Endometrium (tissue), 2 donors: ENCODE data around the gene RRAGD.
A peak's percentile ranks its signal among the peaks of the same experiment; 100 is the strongest.

Experiments used
- FAIRE-seq: peaks from 2 replicates; lab custom pipeline; 2012; peaks lifted over from hg19 to GRCh38; lab: Jason Lieb, UNC
- donor health status: control.
- donor health status: control.

The RRAGD gene

DNA sequence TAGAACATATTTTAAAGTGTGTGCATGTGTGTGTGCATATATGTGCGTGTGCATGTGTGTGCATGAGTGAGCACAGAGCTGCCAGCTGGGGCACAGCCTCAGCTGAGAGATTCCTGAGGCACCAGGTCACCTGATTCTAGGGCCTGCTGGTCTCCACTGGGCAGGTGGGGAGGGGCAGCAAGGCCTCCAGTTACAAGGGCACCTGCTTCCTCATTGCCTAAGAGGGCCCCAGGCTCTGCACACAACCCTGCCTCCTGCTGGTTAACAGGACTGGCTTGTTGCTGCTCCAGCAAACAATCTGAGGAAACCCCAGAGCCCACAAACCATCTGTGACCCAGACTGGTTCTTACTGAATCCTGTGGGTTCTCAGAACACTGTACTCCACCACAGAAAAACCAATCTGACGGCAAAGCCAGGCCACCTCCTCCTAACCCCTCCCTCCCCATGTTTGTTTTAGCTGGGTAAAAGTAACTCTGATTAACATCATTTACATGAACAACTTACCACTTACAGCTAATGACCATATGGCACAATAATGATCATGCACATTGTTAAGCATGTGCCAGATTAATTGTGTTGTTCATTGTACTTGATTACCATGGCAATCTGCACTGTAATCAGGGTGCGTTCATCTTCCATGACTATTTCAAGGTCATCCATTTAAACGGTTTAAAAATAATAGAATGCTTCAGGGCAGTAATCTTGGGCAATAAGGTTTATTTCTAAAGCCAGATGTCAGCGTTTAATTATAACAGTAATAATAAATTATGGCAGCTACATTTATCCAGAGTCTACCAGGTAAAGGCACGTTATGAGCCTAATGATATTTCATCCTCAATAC is 36.4 kb downstream of the RRAGD start:
- no peak for FAIRE-seq

DNA sequence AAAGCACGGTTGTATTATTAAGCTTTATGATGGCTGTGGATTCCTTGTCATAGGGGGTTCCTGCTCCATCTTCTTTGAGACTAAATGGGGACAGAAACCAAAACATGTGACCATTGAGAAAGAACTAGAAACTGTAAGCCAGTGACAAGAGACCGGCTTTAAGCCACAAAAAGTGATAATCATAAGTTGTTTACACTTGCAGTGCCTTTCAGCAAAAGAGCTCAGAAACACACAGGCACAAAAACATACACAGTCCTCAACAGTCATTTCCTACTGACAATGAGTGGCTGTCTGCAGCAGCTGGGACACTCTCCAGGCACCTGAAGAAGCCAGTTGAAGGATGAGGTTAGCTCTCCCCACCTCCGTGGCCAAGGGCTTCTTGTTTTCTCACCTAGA is 39.6 kb downstream of the RRAGD start:
- FAIRE-seq = no peak

DNA sequence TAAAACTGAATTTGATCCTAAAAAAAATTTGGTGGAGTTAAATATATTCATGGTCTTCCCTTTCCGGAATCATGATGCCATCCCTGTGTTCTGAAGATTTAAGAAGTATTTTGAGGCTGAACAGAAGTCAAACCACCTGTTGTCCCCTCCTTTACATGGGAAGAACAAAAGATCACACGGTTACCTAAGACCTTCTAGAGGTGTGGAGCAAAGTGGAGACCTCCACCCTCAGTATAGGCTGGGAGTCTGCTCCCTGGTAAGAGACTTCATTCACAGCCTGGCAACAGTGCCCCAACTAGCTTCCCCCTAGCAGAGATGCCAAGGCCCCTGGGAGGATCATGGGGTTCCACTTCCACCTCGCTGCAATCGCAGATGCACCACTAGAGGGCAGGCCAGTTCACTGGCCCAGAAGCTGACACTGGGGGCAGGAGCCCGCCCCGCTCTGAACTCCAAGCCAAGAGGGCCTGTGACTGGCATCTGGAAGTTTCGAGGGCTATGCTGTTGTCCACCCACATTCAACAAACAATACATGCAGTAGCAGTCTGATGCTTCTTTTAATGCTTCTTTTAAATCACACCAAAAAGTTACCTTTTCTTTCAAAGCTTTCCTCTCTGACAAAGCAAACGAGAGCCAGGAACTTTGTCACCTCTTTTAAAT is 40.1 kb downstream of the RRAGD start:
- no peak for FAIRE-seq

DNA sequence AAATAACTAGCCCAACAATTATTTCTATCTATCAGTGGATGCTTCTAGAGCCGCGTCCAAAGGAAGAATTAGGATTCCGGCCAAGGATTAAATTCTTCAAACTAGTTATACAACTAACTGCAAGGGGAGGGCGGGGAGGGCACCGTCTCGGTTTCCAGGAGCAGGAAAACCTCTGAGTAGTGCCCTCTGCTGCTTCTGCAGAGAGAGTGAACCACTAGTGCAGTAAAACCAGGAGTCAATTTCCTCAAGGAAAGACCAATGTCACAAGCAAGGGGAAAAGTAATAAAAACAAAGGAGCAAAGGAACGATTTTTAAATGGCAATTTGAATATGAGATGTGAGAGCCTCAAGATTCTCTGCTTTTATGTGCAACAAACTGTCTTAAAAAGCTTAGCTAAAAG is 43.1 kb downstream of the RRAGD start:
- FAIRE-seq = no peak

DNA sequence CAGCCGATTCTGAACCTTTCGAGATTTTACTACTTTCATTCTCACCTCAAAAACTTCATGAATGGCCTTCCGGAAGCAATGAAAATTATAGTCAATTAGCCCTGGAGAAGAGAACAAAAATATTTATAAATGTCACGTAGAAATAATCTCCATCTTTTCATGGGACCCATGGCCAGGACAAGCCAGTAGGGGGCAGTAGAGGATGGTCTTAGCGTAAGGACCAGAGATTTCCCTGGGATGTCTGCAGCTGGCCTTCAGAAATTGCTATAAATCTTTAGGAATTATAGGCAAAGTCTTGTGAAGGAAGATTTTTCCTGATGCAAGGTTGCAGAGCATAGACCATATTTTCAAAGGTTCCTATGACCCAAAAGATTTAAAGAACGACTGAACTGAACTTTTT is 44.0 kb downstream of the RRAGD start:
- peak; percentile 26 for FAIRE-seq

DNA sequence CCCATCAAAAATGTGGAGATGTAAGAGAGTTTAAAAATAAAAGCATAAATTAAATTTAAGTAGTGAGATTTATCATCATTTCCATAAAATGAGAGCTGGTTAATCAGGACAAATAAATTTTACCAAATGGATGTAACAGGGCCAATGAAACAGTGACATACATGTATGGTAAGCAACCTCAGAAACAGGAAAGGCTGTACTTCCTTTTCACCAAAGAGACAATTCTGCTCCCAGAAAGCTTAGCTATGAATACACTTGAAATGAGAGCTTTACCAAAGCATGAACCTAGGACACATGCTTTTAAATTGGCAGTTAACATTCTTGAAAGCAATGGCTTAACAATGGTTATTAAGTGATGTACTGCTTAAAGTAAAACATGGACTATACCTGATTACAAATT is 47.5 kb downstream of the RRAGD start:
- no peak for FAIRE-seq

DNA sequence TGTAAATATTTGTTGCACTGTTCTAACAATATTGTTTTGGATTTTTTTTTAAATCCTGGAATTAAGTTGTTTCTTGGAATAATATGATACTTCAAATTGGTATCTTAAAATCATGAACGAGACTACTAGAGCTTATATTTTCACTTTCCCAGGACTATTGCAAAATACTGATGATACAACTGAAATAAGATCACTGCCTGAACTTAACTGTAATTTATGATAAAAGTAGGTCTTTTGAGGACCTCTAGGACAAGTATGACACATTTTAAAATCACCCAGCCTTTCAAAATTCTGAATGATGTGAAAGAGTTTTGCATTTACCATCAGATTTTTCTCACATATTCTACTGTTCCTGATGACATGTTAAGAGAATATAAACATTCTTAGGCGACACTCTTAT is 50.9 kb downstream of the RRAGD start:
- FAIRE-seq = no peak

DNA sequence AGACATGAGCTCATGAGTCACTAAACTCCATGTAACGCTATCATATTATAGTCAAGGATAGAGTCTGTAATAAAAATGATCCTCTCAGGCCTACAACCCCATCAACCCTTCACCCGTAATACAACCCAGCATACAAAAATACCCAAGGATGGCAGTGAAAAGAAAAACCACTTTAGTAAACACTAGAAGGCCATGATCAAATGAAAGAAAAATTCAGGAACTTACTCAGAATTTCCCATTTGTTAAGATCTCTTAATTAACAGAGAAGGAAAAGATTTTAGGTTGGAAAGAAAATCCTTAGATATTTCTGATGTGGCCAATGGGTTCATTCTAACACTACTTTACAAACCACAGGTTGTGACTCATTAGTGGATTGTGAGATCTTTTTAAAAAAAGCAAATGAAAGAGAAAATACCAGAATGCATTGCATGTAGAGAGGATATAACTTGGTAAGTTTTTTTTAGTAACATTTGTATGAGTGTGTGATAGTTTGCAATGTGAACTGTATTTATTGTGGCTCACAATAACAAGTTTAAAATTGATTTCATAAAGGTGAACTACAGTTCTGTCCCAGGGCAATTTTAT is 51.6 kb downstream of the RRAGD start:
- no peak for FAIRE-seq

DNA sequence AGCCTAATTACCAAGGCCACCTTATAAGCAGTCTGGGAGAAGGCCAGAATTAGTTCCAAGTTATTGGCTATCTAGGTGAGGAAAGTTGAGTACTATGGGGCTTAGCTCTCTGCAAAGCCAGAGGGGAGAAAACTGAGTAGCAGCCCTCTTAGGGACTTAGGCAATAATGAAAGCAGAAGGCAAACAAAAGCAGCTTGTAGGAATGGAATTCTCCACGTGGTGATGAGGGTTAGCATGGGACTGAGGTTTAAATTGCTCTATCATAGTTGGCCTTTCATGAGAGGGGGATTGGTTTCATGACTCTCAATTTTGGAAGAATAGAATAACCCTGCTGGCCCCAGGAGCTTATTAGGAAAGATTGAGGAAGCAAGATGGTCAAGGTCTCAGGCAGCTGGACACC is 52.5 kb downstream of the RRAGD start:
- no peak for FAIRE-seq

DNA sequence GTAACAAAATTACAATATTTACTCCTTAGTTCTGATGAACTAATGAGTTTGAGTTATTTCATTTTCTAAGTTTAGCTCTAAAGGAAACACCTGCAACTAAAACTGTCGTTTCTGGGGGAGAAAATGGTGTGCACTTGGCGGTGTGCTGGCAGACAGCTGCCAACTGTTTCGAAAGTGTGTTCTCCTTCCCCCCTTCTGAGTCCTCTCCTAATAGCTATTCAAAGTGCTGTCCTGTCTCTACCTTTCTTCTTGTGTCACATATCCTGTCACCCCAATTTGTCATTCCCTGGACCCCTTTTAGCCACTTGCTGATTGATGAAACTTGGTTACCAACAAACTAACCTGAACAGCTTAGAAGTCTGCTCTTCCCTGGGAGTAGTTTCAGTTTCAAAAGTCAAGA is 54.7 kb downstream of the RRAGD start:
- no peak for FAIRE-seq

DNA sequence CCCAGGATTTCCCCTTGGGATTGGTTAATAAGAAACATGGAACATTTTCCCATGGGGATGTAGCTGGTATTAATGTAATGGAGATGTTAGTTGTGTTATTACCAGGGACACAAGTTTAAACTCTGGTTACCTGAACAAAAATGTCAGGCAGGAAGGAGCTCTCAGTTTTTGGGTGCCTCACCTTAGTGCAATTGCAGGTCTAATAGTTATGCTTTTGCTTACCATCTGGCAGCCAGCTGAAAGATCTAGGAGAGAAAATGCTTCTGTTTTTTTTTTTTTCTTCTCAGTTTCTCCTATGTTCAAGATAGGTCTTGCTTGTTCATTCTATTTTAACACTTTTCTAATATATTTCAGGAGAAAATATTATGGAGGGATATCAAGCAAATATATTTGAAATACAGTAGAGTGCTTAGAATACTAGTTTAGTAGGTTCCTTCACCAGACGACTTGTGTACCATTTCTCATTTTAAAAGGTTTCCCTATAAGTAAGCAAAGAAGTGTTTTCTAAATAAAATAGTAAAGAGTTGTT is 55.4 kb downstream of the RRAGD start:
- no peak for FAIRE-seq

DNA sequence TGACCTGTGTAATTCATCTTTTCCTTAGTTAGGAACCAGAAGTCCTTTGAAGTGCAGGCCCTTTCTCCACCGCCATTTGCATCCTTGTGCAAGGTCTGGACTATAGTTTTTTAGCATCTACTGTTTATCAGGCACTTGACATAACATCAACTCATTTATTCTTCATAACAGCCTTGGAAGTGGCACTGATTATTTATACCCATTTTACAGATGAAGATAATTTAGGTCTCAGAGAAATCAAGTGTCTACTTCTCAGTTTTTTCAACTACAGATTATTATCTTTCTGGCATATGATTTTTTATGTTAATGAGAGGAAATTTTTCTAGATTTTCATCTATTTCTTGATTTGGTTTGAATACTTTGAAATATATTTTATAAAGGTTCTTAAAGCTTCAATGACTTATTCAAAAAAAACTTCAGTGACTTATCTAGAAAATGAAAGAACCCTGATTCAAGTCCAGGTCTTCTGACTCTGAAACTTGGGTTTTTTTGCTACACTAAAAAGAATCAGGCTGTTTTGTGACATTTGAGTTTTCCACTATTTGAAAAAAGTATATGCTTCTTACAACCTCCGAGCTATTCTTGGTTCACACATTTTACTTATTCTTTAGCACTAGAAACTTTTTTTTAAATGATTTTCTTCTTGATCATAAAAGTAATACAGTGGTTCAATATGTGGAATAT is 56.4 kb downstream of the RRAGD start:
- no peak for FAIRE-seq

DNA sequence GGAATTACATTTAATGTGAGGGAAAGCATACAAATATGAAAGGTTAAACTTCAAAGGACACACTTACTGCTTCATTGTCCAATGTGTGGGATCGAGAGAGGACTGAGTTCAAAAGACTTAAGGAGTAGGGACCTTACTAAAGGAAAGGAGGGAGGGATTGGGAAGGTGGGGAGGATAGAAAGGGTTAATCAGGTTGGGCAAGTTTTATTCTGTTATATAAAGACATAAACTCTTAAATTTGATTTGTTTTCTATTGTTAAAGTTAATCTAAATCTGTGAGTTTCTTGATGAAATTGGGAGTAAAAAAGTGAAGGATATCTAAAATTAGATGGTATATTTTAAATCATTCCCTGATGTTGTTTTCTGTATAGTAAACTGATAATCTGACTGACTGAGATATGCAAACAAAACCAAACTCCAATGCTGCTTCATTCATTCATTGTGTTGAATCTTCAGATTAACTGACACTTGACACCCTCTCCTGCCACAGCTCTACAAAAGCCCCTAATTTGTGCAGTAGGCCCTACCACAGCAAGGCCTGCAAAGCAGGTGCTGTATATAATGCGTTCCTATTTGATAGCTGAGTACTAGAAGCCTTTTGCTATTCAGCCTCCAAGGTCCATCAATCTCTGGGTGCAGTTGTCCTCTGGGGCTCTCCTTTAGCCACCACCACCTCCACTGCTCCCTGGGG is 58.2 kb downstream of the RRAGD start:
- no peak for FAIRE-seq

DNA sequence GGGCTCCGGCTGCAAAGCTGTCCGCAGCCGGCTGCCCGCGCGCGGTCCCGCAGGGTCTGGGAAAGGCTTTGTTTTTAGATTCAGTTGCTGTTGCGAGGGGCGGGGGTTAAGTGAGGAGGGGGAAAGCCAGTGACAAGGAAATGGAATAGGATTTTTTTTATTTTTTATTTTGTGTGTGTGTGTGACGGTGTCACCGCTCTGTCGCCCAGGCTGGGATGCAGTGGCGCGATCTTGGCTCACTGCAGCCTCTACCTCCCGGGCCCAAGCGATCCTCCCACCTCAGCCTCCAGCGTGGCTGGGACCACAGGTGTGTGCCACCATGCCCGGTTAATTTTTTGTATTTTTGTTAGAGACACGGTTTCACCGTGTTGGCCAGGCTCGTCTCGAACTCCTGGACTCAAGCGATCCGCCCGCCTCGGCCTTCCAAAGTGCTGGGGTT is 58.9 kb downstream of the RRAGD start:
- FAIRE-seq = no peak

DNA sequence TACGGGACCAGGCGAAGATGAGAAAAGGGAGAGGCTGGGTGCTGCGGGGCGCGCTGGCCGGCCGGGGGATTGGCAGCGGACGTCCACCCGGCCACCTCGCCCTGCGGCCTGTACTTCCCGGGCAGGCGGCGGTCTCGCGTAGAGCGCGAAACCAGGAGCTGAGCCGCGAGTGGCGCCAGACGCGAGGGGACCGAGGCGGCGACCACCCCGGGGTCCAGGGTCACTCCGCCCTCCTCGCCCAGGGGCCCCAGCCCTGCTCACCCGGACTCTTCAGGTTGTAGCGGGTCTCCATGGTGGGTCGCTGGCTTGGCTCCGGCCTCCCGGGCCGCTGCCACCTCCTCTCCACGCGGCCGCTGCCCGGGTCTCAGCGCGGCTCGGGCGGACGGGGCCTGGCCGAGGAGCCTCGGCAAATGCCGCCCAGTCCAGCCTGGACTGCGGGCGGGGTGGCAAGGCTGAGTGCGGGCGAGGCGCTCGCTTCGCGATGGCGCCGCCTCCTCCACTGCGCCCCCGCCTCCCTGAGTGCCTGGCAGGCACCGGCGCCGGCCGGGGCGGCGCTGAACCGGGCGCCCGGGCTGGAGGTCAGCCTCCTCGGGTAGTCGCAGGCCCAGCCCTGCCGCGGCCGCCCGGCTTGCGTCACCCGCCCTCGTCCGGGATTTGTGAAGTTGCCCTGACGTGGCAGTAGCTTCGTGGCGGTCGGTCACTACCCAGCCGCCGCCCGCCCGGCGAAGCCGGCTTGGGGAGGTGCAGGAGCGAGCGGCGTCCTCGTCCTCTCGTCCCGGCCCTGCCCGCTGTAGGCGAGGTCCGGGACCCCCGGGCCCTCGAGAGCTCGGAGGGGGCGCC is 59.6 kb downstream of the RRAGD start, which contains the start of gene UBE2J1:
UBE2J1 (minus strand) TSS at position 445 of the 840 bp plus-strand sequence; CDS start at position 292, 153 bp downstream.
- no peak for FAIRE-seq

DNA sequence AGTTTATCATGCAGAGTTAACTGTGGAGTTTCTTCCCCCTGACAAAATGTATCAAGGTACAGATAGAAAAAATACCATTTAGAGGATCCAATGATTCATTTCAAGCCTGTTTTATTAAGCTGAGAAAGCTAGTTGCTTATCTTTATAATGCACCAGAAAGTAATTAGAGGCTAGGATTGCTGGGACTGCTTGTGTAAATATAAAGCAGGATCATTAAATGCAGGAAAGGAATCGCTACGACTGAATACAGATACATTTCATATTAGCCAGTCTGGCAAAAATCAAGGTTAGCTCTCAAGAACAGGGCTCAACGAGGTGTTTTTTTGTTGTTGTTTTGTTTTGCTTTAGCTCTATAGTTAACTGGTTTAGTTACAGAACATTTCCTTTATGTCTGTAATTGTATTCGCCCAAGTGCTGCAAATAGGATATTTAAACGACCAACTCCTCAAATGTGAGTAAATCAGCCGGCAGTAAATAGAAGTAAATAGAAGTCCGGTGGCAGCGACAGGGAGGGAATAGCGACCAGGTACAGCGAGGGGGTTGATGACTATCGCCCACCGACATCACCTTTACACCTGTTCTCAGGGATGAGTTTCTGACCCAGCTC is 60.3 kb downstream of the RRAGD start:
- FAIRE-seq = no peak

DNA sequence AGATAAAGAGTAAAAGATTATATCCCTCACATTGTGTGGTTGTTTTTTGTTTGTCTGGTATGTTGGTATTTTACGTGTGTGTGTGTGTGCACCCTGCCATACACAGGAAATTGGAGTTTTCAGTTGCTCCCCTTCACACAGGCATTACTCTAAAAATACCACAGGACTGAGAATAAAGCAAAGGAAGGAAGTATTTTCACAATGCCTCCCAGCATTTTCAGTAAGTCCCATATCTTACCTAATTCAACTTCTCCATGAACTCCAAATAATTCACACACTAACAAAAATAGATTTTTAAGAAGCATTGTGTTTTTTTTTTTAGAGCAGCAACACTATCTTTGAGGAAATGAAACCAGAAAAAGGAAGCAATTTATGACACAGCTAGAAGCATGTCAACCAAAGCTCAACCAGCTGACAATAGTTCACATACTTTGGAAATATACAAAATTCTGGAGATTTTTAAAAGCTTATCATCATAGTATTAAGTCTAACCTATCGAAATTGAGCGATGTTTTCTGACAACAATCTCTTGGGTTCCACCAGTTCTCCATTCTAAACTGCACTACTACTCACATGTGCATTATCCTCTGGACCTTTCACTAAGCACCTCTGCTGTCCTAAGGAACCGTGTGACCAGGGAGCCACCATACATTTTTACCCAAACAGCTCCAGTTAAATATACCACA is 61.6 kb downstream of the RRAGD start:
- FAIRE-seq = no peak

DNA sequence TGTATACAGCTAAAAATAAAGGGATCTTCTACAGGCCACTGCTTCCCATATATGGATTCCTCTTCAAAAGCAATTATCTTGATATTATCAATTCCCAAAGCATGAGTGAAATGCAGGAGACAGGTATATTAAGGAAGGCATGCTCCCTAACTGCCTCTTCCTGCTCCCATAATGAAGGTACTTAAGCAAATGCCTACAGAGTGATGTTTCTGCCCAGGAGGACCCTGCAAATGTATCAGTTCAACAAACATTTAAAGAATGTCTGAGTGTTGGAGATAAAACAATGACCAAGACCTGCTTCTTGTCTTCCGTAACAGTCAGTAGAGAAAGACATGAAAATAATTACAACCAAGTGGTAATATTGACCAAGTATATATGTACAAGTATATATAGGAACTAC is 63.7 kb downstream of the RRAGD start:
- FAIRE-seq = no peak

DNA sequence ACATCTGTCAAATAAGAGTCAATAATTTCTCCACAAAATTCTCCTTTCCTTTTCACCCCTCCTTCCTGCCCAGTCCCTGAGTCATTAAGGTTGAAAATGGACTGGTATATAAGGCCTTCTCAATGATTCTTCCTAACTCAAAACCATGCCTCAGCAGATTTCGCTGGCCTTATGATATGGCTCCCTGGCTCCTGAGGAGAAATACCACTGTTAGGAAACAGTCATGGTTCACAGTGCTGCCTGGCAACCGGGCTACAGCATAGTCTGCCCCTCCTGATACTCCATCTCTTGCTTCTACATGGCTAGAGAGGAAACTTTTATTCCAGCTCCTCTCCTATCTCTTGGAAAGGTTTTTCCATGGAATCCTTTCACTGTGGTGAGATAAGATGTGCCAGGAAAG is 64.2 kb downstream of the RRAGD start:
- FAIRE-seq = no peak

DNA sequence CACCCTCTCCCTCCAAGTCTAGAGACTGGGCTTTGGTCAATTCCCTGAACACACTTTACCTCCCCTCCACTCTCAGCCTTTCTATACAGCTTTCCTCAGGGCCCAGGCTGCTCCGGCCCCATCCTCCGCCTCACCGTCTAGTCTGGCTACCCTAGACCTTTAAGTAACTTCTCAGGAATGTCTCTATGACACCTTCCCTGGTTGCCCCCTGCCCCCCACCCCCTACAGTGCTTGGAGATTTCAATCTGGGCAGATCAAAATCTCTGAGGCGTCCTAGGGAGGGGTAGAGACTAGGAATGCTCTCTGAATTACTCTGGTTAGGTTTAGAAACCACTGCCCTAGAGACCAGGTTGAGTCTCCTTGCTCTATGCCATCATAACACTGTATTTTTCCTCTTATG is 65.6 kb downstream of the RRAGD start:
- no peak for FAIRE-seq
